SJCRH30 (cell line): ENCODE results near the gene ADARB2. TPM values are rescaled to one million over a fixed set of nuclear protein-coding genes. Genes with fewer than 3 reads are reported as not detected.
"Not testable (repeated sequence)": the region's sequence is repeated elsewhere in the genome, so short reads cannot be mapped to it uniquely, and the experiment has no call there.

Experiments used
- DNase-seq, 2 experiments: peaks; one replicate each; pipeline ENCODE4 v3.0.0-alpha.2; 2015 to 2020
- H3K27ac ChIP-seq: fragments of 250-450 bp; sonication (Bioruptor Pico); 2 replicates; pipeline ENCODE4 v1.5.1; 2020; ENCODE audit warnings: mild to moderate bottlenecking, moderate library complexity
- H3K27me3 ChIP-seq: fragments of 250-450 bp; sonication (Bioruptor Pico); 2 replicates; pipeline ENCODE4 v1.5.1; 2020; ENCODE audit warnings: mild to moderate bottlenecking, moderate library complexity
- H3K36me3 ChIP-seq: fragments of 250-450 bp; sonication (Bioruptor Pico); 2 replicates; pipeline ENCODE4 v1.5.1; 2020; ENCODE audit warnings: mild to moderate bottlenecking, moderate library complexity
- H3K4me1 ChIP-seq: fragments of 250-450 bp; sonication (Bioruptor Pico); 2 replicates; pipeline ENCODE4 v1.5.1; 2020; ENCODE audit warnings: mild to moderate bottlenecking, moderate library complexity
- H3K4me3 ChIP-seq: fragments of 250-450 bp; sonication (Bioruptor Pico); 2 replicates; pipeline ENCODE4 v1.5.1; 2020; ENCODE audit warnings: mild to moderate bottlenecking, moderate library complexity
- H3K9me3 ChIP-seq: fragments of 250-450 bp; sonication (Bioruptor Pico); replicated peaks from 2 replicates; pipeline ENCODE4 v1.5.1; 2020; ENCODE audit warnings: mild to moderate bottlenecking, moderate library complexity
- total RNA-seq: library from RNA; depleted of rRNA; stranded (reverse); fragments of >200 nt; shearing (Covaris generic); gene quantifications from 2 replicates; pipeline ENCODE4 v1.2.3, GENCODE V29; 2014

Gene ADARB2
- total RNA-seq, 1 experiment from 2014 or later: not detected

DNA sequence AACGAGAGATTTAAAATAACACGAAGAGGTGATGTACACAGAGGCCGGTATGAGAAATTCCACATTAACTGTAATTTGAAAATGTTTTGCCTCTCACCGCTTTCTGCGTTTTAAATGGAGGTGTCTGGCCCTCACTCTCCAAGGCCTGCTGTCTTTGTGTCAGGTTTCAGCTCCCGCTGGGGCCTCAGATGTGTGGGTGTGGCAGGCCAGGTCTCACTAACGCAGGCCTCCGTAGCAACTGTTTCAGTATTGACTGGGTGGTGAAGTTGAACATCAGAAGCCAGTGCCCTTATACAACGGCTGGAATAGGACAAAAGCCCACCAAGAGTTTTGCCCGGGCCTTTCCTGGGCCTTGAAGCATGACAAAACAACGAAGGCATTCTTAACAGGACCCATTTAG is 303.1 kb downstream of the ADARB2 start:
- H3K27me3 ChIP-seq: no peaks in the 10 kb centered on the region
- no peaks in the 10 kb centered on the region for H3K9me3 ChIP-seq
- no peak overlapping the region for H3K27ac ChIP-seq
- no peak overlapping the region for H3K4me3 ChIP-seq
- no peaks in the 10 kb centered on the region for H3K4me1 ChIP-seq
- no peak for DNase-seq
- H3K36me3 ChIP-seq: no peaks in the 10 kb centered on the region

DNA sequence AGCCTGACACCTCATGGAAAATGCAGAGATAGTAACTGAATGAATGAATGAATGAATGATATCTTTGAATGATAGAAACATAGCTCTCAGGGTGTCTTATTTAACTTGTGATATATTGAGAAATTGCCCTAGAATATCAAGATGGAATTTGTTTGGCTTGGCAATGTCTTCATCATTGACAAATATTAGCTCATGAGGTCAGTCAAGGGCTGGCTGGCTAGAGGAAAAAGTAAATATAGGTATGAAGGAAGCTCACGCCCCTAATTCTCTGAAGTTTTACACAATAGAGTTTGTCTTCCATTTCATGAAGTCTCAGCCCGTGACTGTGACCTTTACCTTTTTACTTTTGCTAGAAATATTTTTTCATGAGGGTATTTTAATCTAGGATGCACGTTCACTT is 305.2 kb downstream of the ADARB2 start:
- no peaks in the 10 kb centered on the region for H3K9me3 ChIP-seq
- no peak overlapping the region for H3K27ac ChIP-seq
- no peaks in the 10 kb centered on the region for H3K27me3 ChIP-seq
- H3K4me1 ChIP-seq: no peaks in the 10 kb centered on the region
- H3K4me3 ChIP-seq: no peak overlapping the region
- DNase-seq: no peak
- H3K36me3 ChIP-seq: no peaks in the 10 kb centered on the region

GRCh38 chr10:1431229-1431628 is 306.1 kb downstream of the ADARB2 start:
- no peaks in the 10 kb centered on the region for H3K4me1 ChIP-seq
- no peaks in the 10 kb centered on the region for H3K27me3 ChIP-seq

DNA sequence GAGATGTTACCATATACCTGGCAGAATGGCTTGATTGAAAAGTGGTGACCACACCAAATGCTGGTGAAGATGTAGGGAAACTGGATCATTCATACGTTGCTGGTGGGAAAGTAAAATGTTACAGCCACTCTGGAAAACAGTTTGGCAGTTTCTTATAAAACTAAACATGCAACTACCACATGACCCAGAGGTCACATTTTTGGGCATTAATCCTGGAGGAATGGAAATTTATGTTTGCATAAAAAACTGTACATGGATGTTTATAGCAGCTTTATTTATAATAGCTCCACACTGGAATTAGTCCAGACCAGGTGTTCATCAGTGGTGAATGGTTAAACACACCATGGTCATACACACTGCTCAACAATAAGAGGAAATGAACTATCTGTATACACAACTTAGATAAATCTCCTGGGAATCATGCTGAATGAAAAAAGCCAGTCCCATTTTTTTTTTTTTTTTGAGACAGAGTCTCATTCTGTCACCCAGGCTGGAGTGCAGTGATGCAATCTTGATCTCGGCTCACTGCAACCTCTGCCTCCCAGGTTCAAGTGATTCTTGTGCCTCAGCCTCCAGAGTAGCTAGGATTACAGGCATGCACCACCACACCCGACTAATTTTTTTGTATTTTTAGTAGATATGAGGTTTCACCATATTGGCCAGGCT is 309.7 kb downstream of the ADARB2 start:
- H3K9me3 ChIP-seq, H3K27me3 ChIP-seq, H3K4me3 ChIP-seq, H3K27ac ChIP-seq, H3K4me1 ChIP-seq, DNase-seq, H3K36me3 ChIP-seq: not testable (repeated sequence)

More at GRCh38 chr10:1431229-1431628, 306.1 kb downstream of the ADARB2 start:
- H3K36me3 ChIP-seq: no peaks in the 10 kb centered on the region
- H3K9me3 ChIP-seq: no peaks in the 10 kb centered on the region
- no peak overlapping the region for H3K4me3 ChIP-seq
- H3K27ac ChIP-seq: no peak overlapping the region
- no peak for DNase-seq

- H3K4me1 ChIP-seq: no peaks in the 10 kb centered on the region
- H3K4me3 ChIP-seq: no peak overlapping the region
- H3K27ac ChIP-seq: no peak overlapping the region
- DNase-seq: no peak
- H3K27me3 ChIP-seq: no peaks in the 10 kb centered on the region
- no peaks in the 10 kb centered on the region for H3K9me3 ChIP-seq
- H3K36me3 ChIP-seq: no peaks in the 10 kb centered on the region
Measured at GRCh38 chr10:1426786-1427185, 310.5 kb downstream of the ADARB2 start.

GRCh38 chr10:1425879-1426278 is 311.4 kb downstream of the ADARB2 start:
- no peaks in the 10 kb centered on the region for H3K9me3 ChIP-seq
- H3K4me1 ChIP-seq: no peaks in the 10 kb centered on the region
- no peaks in the 10 kb centered on the region for H3K36me3 ChIP-seq
- no peaks in the 10 kb centered on the region for H3K27me3 ChIP-seq
- H3K4me3 ChIP-seq: no peak overlapping the region
- H3K27ac ChIP-seq: no peak overlapping the region
- no peak for DNase-seq

DNA sequence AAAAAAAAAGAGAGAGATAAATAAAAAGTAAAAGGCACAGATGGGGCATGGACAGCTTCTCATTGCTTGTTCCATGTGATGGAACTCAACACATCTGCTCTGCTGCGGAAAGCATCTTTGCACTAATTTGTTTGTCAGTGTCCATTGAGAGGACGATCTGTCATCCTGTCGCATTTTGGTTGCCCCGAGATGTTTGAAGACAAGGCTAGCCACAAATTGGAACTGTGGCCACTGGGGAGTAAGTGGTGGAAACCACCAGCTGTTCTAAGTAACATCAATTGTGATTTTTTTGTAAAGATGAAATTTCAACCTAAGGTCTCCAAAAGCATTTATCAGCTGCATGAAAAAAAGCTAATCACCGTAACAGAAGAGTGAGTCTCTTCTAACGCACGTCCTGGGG is 312.7 kb downstream of the ADARB2 start:
- Histone ChIP-seq H3K4me1 (no peaks in the 10 kb centered on the region), H3K4me3 (no peak overlapping the region), H3K27me3 (no peaks in the 10 kb centered on the region), H3K27ac (no peak overlapping the region), H3K9me3 (no peaks in the 10 kb centered on the region), H3K36me3 (no peaks in the 10 kb centered on the region)
- DNase-seq: no peak

DNA sequence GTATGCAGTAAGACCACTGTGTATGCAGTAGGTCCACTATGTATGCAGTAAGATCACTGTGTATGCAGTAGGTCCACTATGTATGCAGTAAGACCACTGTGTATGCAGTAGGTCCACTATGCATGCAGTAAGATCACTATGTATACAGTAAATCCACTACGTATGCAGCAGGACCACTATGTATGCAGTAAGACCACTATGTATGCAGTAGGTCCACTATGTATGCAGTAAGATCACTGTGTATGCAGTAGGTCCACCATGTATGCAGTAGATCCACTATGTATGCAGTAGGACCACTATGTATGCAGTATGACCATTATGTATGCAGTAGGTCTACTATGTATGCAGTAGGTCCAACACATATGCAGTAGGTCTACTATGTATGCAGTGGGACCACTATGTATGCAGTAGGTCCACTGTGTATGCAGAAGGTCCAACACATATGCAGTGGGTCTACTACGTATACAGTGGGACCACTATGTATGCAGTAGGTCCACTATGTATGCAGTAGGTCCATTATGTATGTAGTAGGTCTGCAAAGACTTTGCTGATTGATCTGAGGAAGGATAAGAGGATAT is 313.6 kb downstream of the ADARB2 start:
- Histone ChIP-seq H3K9me3 (no peaks in the 10 kb centered on the region), H3K4me1 (no peaks in the 10 kb centered on the region), H3K27me3 (no peaks in the 10 kb centered on the region), H3K27ac (no peak overlapping the region), H3K4me3 (no peak overlapping the region), H3K36me3 (no peaks in the 10 kb centered on the region)
- no peak for DNase-seq

DNA sequence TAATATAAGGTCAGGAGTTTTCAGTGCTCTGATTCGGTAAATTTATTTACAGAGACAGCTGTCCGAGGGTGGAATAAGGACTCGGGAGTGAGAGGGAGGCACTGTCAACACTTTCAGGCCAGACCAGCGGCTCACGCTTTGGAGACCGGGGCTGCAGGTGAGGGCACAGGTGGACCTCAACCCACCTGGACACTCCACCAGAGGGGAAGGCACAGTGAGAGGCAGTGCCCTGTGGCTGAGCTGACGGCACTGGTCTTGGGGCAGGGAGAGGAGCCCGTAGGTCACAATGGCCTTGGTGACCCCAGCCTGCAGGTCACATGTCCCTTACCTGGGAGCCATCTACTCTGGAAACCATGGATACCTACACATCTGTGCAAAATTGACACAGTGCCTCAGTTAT is 315.1 kb downstream of the ADARB2 start:
- Histone ChIP-seq H3K4me3 (no peak overlapping the region), H3K9me3 (no peaks in the 10 kb centered on the region), H3K27me3 (no peaks in the 10 kb centered on the region), H3K27ac (no peak overlapping the region), H3K36me3 (no peaks in the 10 kb centered on the region), H3K4me1 (no peaks in the 10 kb centered on the region)
- no peak for DNase-seq

GRCh38 chr10:1420661-1421362 is 316.5 kb downstream of the ADARB2 start:
- Histone ChIP-seq H3K27me3 (no peaks in the 10 kb centered on the region), H3K4me3 (no peak overlapping the region), H3K4me1 (no peaks in the 10 kb centered on the region), H3K9me3 (no peaks in the 10 kb centered on the region), H3K27ac (no peak overlapping the region), H3K36me3 (no peaks in the 10 kb centered on the region)
- peak; percentile 13 to 55 for DNase-seq

- DNase-seq: no peak
- Histone ChIP-seq H3K9me3 (no peaks in the 10 kb centered on the region), H3K27ac (no peak overlapping the region), H3K4me3 (no peak overlapping the region), H3K27me3 (no peaks in the 10 kb centered on the region), H3K4me1 (no peaks in the 10 kb centered on the region), H3K36me3 (no peaks in the 10 kb centered on the region)
Measured at GRCh38 chr10:1419796-1420610, 317.3 kb downstream of the ADARB2 start.

DNA sequence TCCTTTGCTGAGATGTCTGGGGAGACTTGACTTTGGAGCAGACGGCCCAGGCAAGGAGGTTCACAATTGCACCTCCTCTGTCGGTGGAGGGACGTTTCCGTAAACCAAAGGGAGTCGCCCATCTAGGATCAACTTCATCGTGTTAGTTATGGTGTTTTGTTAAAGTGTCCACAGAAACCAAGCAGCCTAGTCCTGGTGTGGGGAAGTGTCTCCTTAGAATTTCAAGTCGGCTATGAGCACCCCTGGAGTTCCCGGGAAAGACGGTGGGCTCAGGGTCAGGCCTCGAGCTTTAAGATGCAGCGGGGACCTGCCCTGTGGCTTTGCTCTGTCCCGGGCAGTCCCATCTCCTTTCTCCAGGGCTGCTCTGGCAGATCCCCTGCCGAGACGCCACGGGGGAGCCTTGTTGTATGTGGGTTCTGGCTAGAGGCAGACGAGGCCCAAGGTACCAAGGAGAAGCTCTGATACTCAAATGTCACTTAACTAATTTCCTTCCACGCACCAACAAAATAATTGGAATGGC is 319.2 kb downstream of the ADARB2 start:
- Histone ChIP-seq H3K4me3 (no peak overlapping the region), H3K4me1 (no peaks in the 10 kb centered on the region), H3K9me3 (no peaks in the 10 kb centered on the region), H3K27ac (no peak overlapping the region), H3K27me3 (no peaks in the 10 kb centered on the region), H3K36me3 (no peaks in the 10 kb centered on the region)
- no peak for DNase-seq

- Histone ChIP-seq H3K4me3 (no peak overlapping the region), H3K9me3 (no peaks in the 10 kb centered on the region), H3K4me1 (no peaks in the 10 kb centered on the region), H3K27me3 (no peaks in the 10 kb centered on the region), H3K36me3 (no peaks in the 10 kb centered on the region), H3K27ac (no peak overlapping the region)
- no peak for DNase-seq
Measured at GRCh38 chr10:1417574-1417973, 319.8 kb downstream of the ADARB2 start.

DNA sequence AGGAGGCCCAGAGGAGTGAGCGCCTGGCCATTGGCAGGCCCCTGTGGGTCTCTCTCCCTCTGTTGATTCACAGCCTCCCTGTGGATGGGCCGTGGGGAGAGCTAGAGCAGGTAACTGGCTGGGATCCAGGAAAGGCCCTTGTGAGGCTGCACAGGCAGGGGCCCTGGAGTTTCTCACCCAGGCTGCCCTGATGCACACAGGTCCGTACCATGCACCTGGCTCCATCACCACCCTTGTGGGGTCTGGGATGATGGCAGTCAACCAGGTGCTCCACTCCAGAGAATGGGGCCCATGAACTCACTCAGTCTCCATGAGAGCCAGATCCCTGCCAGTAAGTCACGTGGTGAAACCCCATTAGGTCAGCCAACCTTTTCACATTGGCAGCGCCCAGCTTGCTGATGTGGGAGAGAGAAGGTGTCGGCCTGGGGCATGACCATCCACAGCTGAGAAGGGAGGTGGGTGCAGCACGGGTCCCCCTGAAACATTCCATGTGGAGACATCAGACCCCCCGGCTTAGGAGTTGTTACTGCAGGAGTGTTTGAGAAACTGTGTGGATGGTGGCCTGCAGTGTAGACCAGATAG is 320.8 kb downstream of the ADARB2 start:
- no peaks in the 10 kb centered on the region for H3K9me3 ChIP-seq
- H3K4me1 ChIP-seq: no peaks in the 10 kb centered on the region
- H3K27me3 ChIP-seq: no peaks in the 10 kb centered on the region
- H3K4me3 ChIP-seq: no peak overlapping the region
- H3K27ac ChIP-seq: no peak overlapping the region
- DNase-seq: no peak
- H3K36me3 ChIP-seq: no peaks in the 10 kb centered on the region
